Stimulated activated CD8-positive, alpha-beta memory T cell treated with anti-CD3 and anti-CD28 coated beads, Interleukin-4, amount 100 ng/mL, for 48 hours (primary cell): Measurements from ENCODE around the gene CYP2A6.
"Not testable (repeated sequence)": the region's sequence is repeated elsewhere in the genome, so short reads cannot be mapped to it uniquely, and the experiment has no call there.

Experiments
- DNase-seq: peaks from one replicate; pipeline ENCODE4 v3.0.0-alpha.2; 2020

The CYP2A6 gene

GRCh38 chr19:40815223-40815622 lies 35.0 kb downstream of the CYP2A6 start:
- DNase-seq = no peak

GRCh38 chr19:40813182-40813581 lies 37.1 kb downstream of the CYP2A6 start:
- no peak for DNase-seq

- DNase-seq = not testable (repeated sequence)
These were observed 37.7 kb downstream of the CYP2A6 start for GRCh38 chr19:40812571-40812970.

GRCh38 chr19:40811478-40812341 lies 38.5 kb downstream of the CYP2A6 start:
- DNase-seq = no peak

GRCh38 chr19:40810649-40811408 lies 39.4 kb downstream of the CYP2A6 start:
- DNase-seq = peak; percentile 61

GRCh38 chr19:40810160-40810559 lies 40.1 kb downstream of the CYP2A6 start:
- DNase-seq = no peak

- no peak for DNase-seq
These were observed 40.7 kb downstream of the CYP2A6 start for GRCh38 chr19:40809358-40810086.

GRCh38 chr19:40808497-40808896 lies 41.8 kb downstream of the CYP2A6 start:
- no peak for DNase-seq

- DNase-seq = no peak
These were observed 42.3 kb downstream of the CYP2A6 start for GRCh38 chr19:40808021-40808325.

- no peak for DNase-seq
These were observed 42.9 kb downstream of the CYP2A6 start for GRCh38 chr19:40807147-40808020.

GRCh38 chr19:40806423-40807146 lies 43.7 kb downstream of the CYP2A6 start:
- DNase-seq = peak; percentile 88

GRCh38 chr19:40805258-40805868 lies 44.9 kb downstream of the CYP2A6 start:
- DNase-seq = no peak

- DNase-seq = no peak
These were observed 45.4 kb downstream of the CYP2A6 start for GRCh38 chr19:40804783-40805242.

- DNase-seq = peak; percentile 57
These were observed 46.1 kb downstream of the CYP2A6 start for GRCh38 chr19:40803857-40804782.

GRCh38 chr19:40803170-40803856 lies 46.9 kb downstream of the CYP2A6 start:
- DNase-seq = no peak

GRCh38 chr19:40802300-40803169 lies 47.7 kb downstream of the CYP2A6 start:
- DNase-seq = no peak

GRCh38 chr19:40801426-40802299 lies 48.6 kb downstream of the CYP2A6 start:
- DNase-seq = no peak
